H9 (cell line): ENCODE results near the gene TMEM41B. TPM values are rescaled to one million over a fixed set of nuclear protein-coding genes. Genes with fewer than 3 reads are reported as not detected.

Experiments used
- DNase-seq: peaks from one replicate; pipeline ENCODE4 v3.0.0-alpha.2; 2017
- H2AFZ ChIP-seq: one replicate; pipeline ENCODE4 v1.6.1; 2013; ENCODE audit warnings: mild to moderate bottlenecking, low read length, control low read depth, moderate library complexity
- H2AK5ac ChIP-seq: 2 replicates; pipeline ENCODE4 v1.6.1; 2013; ENCODE audit warnings: low read length, control low read depth, mixed read lengths; ENCODE audit not compliant: insufficient read length
- H2BK120ac ChIP-seq: one replicate; pipeline ENCODE4 v1.6.1; 2013; ENCODE audit warnings: low read depth, mild to moderate bottlenecking, low read length, control low read depth, inconsistent platforms; ENCODE audit not compliant: poor library complexity, severe bottlenecking
- H2BK12ac ChIP-seq: 2 replicates; pipeline ENCODE4 v1.6.1; 2013; ENCODE audit warnings: low read length, control low read depth, mixed read lengths, low read depth; ENCODE audit not compliant: insufficient read length
- H2BK15ac ChIP-seq: 2 replicates; pipeline ENCODE4 v1.6.1; 2013; ENCODE audit warnings: low read depth, low read length, control low read depth
- H2BK20ac ChIP-seq: one replicate; pipeline ENCODE4 v1.6.1; 2013; ENCODE audit warnings: low read depth, mild to moderate bottlenecking, low read length, control low read depth, inconsistent platforms; ENCODE audit not compliant: poor library complexity, severe bottlenecking
- H2BK5ac ChIP-seq: 2 replicates; pipeline ENCODE4 v1.6.1; 2013; ENCODE audit warnings: low read length, control low read depth, mixed read lengths; ENCODE audit not compliant: insufficient read length
- H3K14ac ChIP-seq: 2 replicates; pipeline ENCODE4 v1.6.1; 2013; ENCODE audit warnings: low read length, control low read depth; ENCODE audit not compliant: insufficient read depth
- H3K18ac ChIP-seq: 2 replicates; pipeline ENCODE4 v1.6.1; 2013; ENCODE audit warnings: low read depth, mild to moderate bottlenecking, mixed read lengths, low read length, control low read depth; ENCODE audit not compliant: insufficient read length
- H3K23ac ChIP-seq: 2 replicates; pipeline ENCODE4 v1.6.1; 2013; ENCODE audit warnings: low read length, control low read depth, mixed read lengths, low read depth; ENCODE audit not compliant: insufficient read length
- H3K23me2 ChIP-seq: 2 replicates; pipeline ENCODE4 v1.6.1; 2013; ENCODE audit warnings: low read depth, mild to moderate bottlenecking, mixed read lengths, low read length, control low read depth; ENCODE audit not compliant: insufficient read length, poor library complexity, severe bottlenecking
- H3K27ac ChIP-seq: 2 replicates; pipeline ENCODE4 v1.5.1; 2013; ENCODE audit warnings: low read length, control low read depth, mixed read lengths, low read depth; ENCODE audit not compliant: insufficient read length
- H3K27me3 ChIP-seq: 2 replicates; pipeline ENCODE4 v1.6.1; 2013; ENCODE audit warnings: low read length, control low read depth, inconsistent platforms; ENCODE audit not compliant: insufficient read depth
- H3K4ac ChIP-seq: 2 replicates; pipeline ENCODE4 v1.6.1; 2013; ENCODE audit warnings: low read depth, mild to moderate bottlenecking, control low read depth, inconsistent platforms, low read length, moderate library complexity
- H3K4me1 ChIP-seq: 2 replicates; pipeline ENCODE4 v1.6.1; 2013; ENCODE audit warnings: low read length, control low read depth, inconsistent platforms; ENCODE audit not compliant: insufficient read depth
- H3K4me2 ChIP-seq: 2 replicates; pipeline ENCODE4 v1.6.1; 2013; ENCODE audit warnings: low read length, control low read depth, mixed read lengths; ENCODE audit not compliant: insufficient read length, insufficient read depth
- H3K56ac ChIP-seq: 2 replicates; pipeline ENCODE4 v1.6.1; 2013; ENCODE audit warnings: low read depth, mild to moderate bottlenecking, mixed read lengths, low read length, control low read depth; ENCODE audit not compliant: insufficient read length
- H3K79me1 ChIP-seq: 2 replicates; pipeline ENCODE4 v1.6.1; 2013; ENCODE audit warnings: low read depth, mild to moderate bottlenecking, moderate library complexity, low read length, control low read depth, inconsistent platforms; ENCODE audit not compliant: insufficient read depth, poor library complexity, severe bottlenecking
- H3K79me2 ChIP-seq: 2 replicates; pipeline ENCODE4 v1.6.1; 2013; ENCODE audit warnings: low read length, control low read depth, inconsistent platforms; ENCODE audit not compliant: insufficient read depth
- H3K9ac ChIP-seq: 2 replicates; pipeline ENCODE4 v1.6.1; 2013; ENCODE audit warnings: low read length, control low read depth, mixed read lengths; ENCODE audit not compliant: insufficient read length; ENCODE audit errors: extremely low read depth
- H3K9me3 ChIP-seq: one replicate; pipeline ENCODE4 v1.6.1; 2013; ENCODE audit warnings: low read depth, low read length, inconsistent platforms; ENCODE audit not compliant: control insufficient read depth
- H3T11ph ChIP-seq: one replicate; pipeline ENCODE4 v1.6.1; 2013; ENCODE audit warnings: mild to moderate bottlenecking, low read length, control low read depth, inconsistent platforms
- H4K20me1 ChIP-seq: one replicate; pipeline ENCODE4 v1.6.1; 2013; ENCODE audit not compliant: control insufficient read depth, insufficient read length, insufficient read depth
- H4K5ac ChIP-seq: 2 replicates; pipeline ENCODE4 v1.6.1; 2013; ENCODE audit warnings: low read depth, mild to moderate bottlenecking, mixed read lengths, low read length, control low read depth; ENCODE audit not compliant: insufficient read length
- H4K8ac ChIP-seq: replicated peaks from 2 replicates; pipeline ENCODE4 v1.6.1; 2013; ENCODE audit warnings: low read length, control low read depth, mixed read lengths, low read depth; ENCODE audit not compliant: insufficient read length
- H4K91ac ChIP-seq: 2 replicates; pipeline ENCODE4 v1.6.1; 2013; ENCODE audit warnings: low read depth, mild to moderate bottlenecking, moderate library complexity, mixed read lengths, low read length, control low read depth; ENCODE audit not compliant: insufficient read length
- H3K27ac Mint-ChIP-seq, 3 experiments: 2 replicates in 2 of 3; 3 replicates in 1 of 3; pipeline ENCODE4 v1.8.0; 2020 to 2021; ENCODE audit warnings: mixed read lengths in 3 of 3, mild to moderate bottlenecking in 1 of 3, moderate library complexity in 1 of 3
- H3K27me3 Mint-ChIP-seq: 2 replicates; pipeline ENCODE4 v1.8.0; 2021; ENCODE audit warnings: low read depth, mild to moderate bottlenecking, moderate library complexity, mixed read lengths
- H3K36me3 Mint-ChIP-seq, 3 experiments: 2 replicates in 2 of 3; 3 replicates in 1 of 3; pipeline ENCODE4 v1.8.0; 2020 to 2021; ENCODE audit warnings: low read depth in 3 of 3, mixed read lengths in 3 of 3; ENCODE audit not compliant: insufficient read depth in 1 of 3
- H3K4me1 Mint-ChIP-seq, 2 experiments: 2 replicates each; pipeline ENCODE4 v1.8.0; 2020; ENCODE audit warnings: mixed read lengths in 2 of 2
- H3K4me3 Mint-ChIP-seq, 2 experiments: 2 replicates in 1 of 2; 3 replicates in 1 of 2; pipeline ENCODE4 v1.8.0; 2020 to 2021; ENCODE audit warnings: mild to moderate bottlenecking in 2 of 2, mixed read lengths in 2 of 2, moderate library complexity in 1 of 2
- H3K9me3 Mint-ChIP-seq, 2 experiments: 2 replicates in 1 of 2; 3 replicates in 1 of 2; pipeline ENCODE4 v1.8.0; 2020; ENCODE audit warnings: mild to moderate bottlenecking in 2 of 2, mixed read lengths in 2 of 2, moderate library complexity in 1 of 2
- CTCF ChIP-seq: fragments of 200-600 bp; sonication (generic); conservative IDR thresholded peaks from 3 replicates; pipeline ENCODE4 v1.8.0; 2021; ENCODE audit warnings: antibody characterized with exemption, mild to moderate bottlenecking
- whole genome bisulfite sequencing: extraction: QIAGEN DNeasy Blood & Tissue Kit; methylation state at CpG from one replicate; pipeline ENCODE4 v1.1.7; 2013; ENCODE audit warnings: missing lambda C conversion rate, low lambda C conversion rate, mixed read lengths; ENCODE audit not compliant: insufficient read length; ENCODE audit errors: extremely low coverage; 5-methylcytosine and 5-hydroxymethylcytosine counted together
- total RNA-seq: library from RNA; stranded (reverse); gene quantifications from 2 replicates; pipeline ENCODE4 v1.2.1, GENCODE V29; 2021

Gene TMEM41B
- total RNA-seq, 1 experiment from 2014 or later: 48.7 TPM

- H3K27ac Mint-ChIP-seq: no peak overlapping the region; a peak in 1 of 7 replicates
- no CpG with 5 or more reads among the region's 2 CpGs for WGBS
- peaks cover 15 to 18% of the 10 kb centered on the region in 2 experiments for H3K4me1 Mint-ChIP-seq
- no peak overlapping the region for H3K4ac ChIP-seq
- H4K91ac ChIP-seq: no peak overlapping the region
- no peak overlapping the region for H3K23ac ChIP-seq
- H3K27me3 Mint-ChIP-seq: no peaks in the 10 kb centered on the region; the same call in 1 of the 2 replicates
- no peak overlapping the region for H2BK12ac ChIP-seq
- no peak for DNase-seq
- H3K14ac ChIP-seq: no peak overlapping the region
- no peak overlapping the region for H3K4me2 ChIP-seq
- no peak overlapping the region for H2BK5ac ChIP-seq
- no peak overlapping the region for H3K56ac ChIP-seq
- no peak overlapping the region for H2AFZ ChIP-seq
- H2BK120ac ChIP-seq: no peak overlapping the region
- no peak overlapping the region for H4K8ac ChIP-seq
- no peak overlapping the region for H3K27ac ChIP-seq
- H2AK5ac ChIP-seq: no peak overlapping the region
- peaks cover 5% of the 10 kb centered on the region; the same call in 1 of the 2 replicates for H3K4me1 ChIP-seq
- no peaks in the 10 kb centered on the region for H3K36me3 Mint-ChIP-seq
- H3K9me3 Mint-ChIP-seq: no peaks in the 10 kb centered on the region; a peak in 1 of 5 replicates
- no peak for TF ChIP-seq CTCF
- H3K27me3 ChIP-seq: no peaks in the 10 kb centered on the region
- H2BK15ac ChIP-seq: no peak overlapping the region
- H3K79me1 ChIP-seq: no peaks in the 10 kb centered on the region
- no peak overlapping the region for H2BK20ac ChIP-seq
- H3K79me2 ChIP-seq: peaks cover 1% of the 10 kb centered on the region; the same call in 1 of the 2 replicates
- H4K5ac ChIP-seq: no peak overlapping the region
- H3K18ac ChIP-seq: no peak overlapping the region
- no peak overlapping the region for H3T11ph ChIP-seq
- H3K9me3 ChIP-seq: no peaks in the 10 kb centered on the region
- H3K23me2 ChIP-seq: peaks cover 7% of the 10 kb centered on the region
- H4K20me1 ChIP-seq: no peaks in the 10 kb centered on the region
- H3K4me3 Mint-ChIP-seq: no peak overlapping the region
- no peak overlapping the region for H3K9ac ChIP-seq
Measured at GRCh38 chr11:9269492-9270013, 44.8 kb downstream of the TMEM41B start.
